ENCODE results near the gene ATP6V1G2.

DNA sequence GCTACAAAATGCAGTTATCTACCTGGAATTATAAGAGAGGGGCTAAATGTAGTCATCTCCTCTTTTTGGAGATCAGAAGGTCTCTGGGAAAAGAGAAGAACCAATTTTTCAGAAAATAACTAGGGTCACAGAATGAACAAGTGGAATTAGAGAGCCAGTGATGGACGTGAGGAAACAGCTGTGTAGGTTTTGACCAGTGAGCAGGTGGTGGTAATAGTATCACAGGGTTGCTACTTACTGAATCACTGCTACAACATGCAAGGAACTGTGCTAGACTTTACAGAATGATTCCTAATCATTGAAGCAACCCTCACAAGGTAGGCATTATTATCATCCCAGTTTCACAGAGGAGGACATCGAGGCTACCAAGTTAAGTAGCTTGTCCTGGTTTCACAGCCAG, 1.7 kb downstream of the ATP6V1G2 start:
- TF ChIP-seq EZH2 (IDR thresholded peaks at IDR 0.05; ENCODE audit: insufficient read depth, poor library complexity, severe bottlenecking), result no peak
- TF ChIP-seq EZH2phosphoT487 (IDR thresholded peaks at IDR 0.05; ENCODE audit: insufficient read depth, low read depth), result no peak

Measured in GM23248 (cell line).